Right atrium auricular region (tissue), 2 donors: Measurements from ENCODE around the gene CBLB. TPM values are rescaled to one million over a fixed set of nuclear protein-coding genes. Genes with fewer than 3 reads are reported as not detected.

ENCODE experiments used
- DNase-seq: peaks from one replicate; pipeline ENCODE4 v3.0.0-alpha.2; 2019; ENCODE audit warnings: low spot score
- H3K27ac ChIP-seq, 2 donors: fragments of 200-600 bp; sonication (generic); 1 replicate in 1 of 2; 2 replicates in 1 of 2; pipeline ENCODE4 v1.5.1; 2016 to 2019
- H3K27me3 ChIP-seq, 2 donors: fragments of 200-600 bp; sonication (generic); one replicate each; pipeline versions ENCODE4 v1.5.1 to v1.6.0; 2017 to 2019
- H3K36me3 ChIP-seq: fragments of 200-600 bp; sonication (generic); one replicate; pipeline ENCODE4 v1.5.1; 2016
- H3K4me1 ChIP-seq, 2 donors: fragments of 200-600 bp; sonication (generic); one replicate each; pipeline versions ENCODE4 v1.5.1 to v1.6.0; 2017 to 2019
- H3K4me3 ChIP-seq, 2 donors: fragments of 200-600 bp; sonication (generic); 1 replicate in 1 of 2; 2 replicates in 1 of 2; pipeline ENCODE4 v1.5.1; 2017 to 2019; ENCODE audit warnings: mild to moderate bottlenecking in 1 of 2, moderate library complexity in 1 of 2
- H3K9me3 ChIP-seq, 2 donors: fragments of 200-600 bp; sonication (generic); one replicate each; pipeline ENCODE4 v1.5.1; 2019
- total RNA-seq, 2 donors: library from RNA; depleted of rRNA; stranded (reverse); fragments of >200 nt; gene quantifications; one replicate each; pipeline ENCODE4 v1.1.0, GENCODE V29; 2016
- TF ChIP-seq, protein P1 (sequence below), 2 donors: fragments of 200-600 bp; sonication (generic); IDR thresholded peaks; one replicate each; pipeline ENCODE4 v1.5.1; 2019; ENCODE audit warnings: antibody characterized with exemption in 2 of 2

Gene CBLB
- total RNA-seq, 2 donors from 2014 or later = 24.6 to 27.3 TPM

- no peaks in the 10 kb centered on the region for H3K9me3 ChIP-seq
- H3K4me1 ChIP-seq = peaks cover 0 to 8% of the 10 kb centered on the region in 2 donors
- H3K36me3 ChIP-seq = no peaks in the 10 kb centered on the region
- no peak overlapping the region for H3K27ac ChIP-seq
- TF ChIP-seq, protein P1, sequence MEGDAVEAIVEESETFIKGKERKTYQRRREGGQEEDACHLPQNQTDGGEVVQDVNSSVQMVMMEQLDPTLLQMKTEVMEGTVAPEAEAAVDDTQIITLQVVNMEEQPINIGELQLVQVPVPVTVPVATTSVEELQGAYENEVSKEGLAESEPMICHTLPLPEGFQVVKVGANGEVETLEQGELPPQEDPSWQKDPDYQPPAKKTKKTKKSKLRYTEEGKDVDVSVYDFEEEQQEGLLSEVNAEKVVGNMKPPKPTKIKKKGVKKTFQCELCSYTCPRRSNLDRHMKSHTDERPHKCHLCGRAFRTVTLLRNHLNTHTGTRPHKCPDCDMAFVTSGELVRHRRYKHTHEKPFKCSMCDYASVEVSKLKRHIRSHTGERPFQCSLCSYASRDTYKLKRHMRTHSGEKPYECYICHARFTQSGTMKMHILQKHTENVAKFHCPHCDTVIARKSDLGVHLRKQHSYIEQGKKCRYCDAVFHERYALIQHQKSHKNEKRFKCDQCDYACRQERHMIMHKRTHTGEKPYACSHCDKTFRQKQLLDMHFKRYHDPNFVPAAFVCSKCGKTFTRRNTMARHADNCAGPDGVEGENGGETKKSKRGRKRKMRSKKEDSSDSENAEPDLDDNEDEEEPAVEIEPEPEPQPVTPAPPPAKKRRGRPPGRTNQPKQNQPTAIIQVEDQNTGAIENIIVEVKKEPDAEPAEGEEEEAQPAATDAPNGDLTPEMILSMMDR (IDR thresholded peaks at IDR 0.05) = no peak
- no peak for DNase-seq
- H3K27me3 ChIP-seq = no peaks in the 10 kb centered on the region
- H3K4me3 ChIP-seq = no peak overlapping the region
These were observed 15.1 kb upstream of the CBLB start for GRCh38 chr3:105883798-105884377.

- Histone ChIP-seq H3K27me3 (no peaks in the 10 kb centered on the region), H3K4me1 (peaks cover 0 to 8% of the 10 kb centered on the region in 2 donors), H3K27ac (no peak overlapping the region), H3K9me3 (no peaks in the 10 kb centered on the region), H3K4me3 (no peak overlapping the region), H3K36me3 (no peaks in the 10 kb centered on the region)
- TF ChIP-seq, protein P1 (IDR thresholded peaks at IDR 0.05) = no peak
- no peak for DNase-seq
These were observed 12.0 kb upstream of the CBLB start for GRCh38 chr3:105880681-105881290.

DNA sequence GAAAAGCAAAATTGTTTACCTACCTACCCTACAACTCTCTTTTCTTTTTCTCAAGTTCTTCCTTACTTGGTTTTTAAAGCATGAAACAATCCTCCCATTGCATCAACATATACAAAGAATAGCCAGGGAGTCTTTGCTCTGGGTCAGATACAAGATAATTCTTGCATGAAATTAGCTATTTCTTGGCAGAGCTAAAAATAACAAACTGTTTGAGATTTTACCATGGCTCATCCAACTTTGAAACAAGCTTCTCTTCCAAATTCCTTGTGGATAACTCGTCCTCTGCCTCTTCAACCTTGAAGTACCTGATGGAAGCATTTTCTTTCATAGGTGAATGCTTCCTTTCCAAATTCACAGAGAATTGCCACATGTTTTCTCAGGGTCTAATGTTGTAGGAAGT lies 9.2 kb upstream of the CBLB start:
- Histone ChIP-seq H3K27ac (no peak overlapping the region), H3K36me3 (no peaks in the 10 kb centered on the region), H3K9me3 (no peaks in the 10 kb centered on the region), H3K4me3 (no peak overlapping the region), H3K4me1 (no peaks in the 10 kb centered on the region), H3K27me3 (no peaks in the 10 kb centered on the region)
- no peak for DNase-seq
- TF ChIP-seq, protein P1 (IDR thresholded peaks at IDR 0.05) = no peak

DNA sequence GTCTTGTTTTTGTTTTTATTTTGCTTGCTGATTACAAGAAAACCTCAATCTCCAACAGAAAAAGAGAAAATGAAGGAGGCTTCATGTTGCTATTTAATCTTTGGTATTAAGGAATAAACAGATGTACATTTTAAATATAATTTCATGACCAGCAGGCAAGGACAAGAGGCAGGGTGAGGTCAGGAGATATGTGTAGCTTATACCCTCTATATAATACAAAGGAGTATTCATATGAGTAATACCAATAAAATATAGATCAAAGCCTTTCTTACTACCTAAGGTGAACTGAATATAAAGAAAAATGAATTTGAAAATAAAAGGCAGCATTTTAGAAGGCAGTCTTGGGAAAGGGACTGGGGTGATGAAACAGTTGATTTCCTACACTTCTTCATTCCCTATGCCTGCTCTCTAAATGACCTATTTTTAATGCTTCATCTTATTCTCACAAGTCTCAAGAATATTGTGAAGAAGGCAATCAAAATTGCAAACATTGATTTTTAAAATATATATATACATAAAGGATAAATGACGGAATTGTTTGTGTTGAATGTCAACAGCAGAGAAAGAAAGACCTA lies 8.6 kb upstream of the CBLB start:
- no peaks in the 10 kb centered on the region for H3K9me3 ChIP-seq
- no peaks in the 10 kb centered on the region for H3K27me3 ChIP-seq
- DNase-seq = no peak
- H3K36me3 ChIP-seq = no peaks in the 10 kb centered on the region
- H3K4me1 ChIP-seq = no peaks in the 10 kb centered on the region
- H3K4me3 ChIP-seq = no peak overlapping the region
- TF ChIP-seq, protein P1 (IDR thresholded peaks at IDR 0.05) = no peak
- H3K27ac ChIP-seq = no peak overlapping the region

- Histone ChIP-seq H3K4me3 (no peak overlapping the region), H3K27ac (no peak overlapping the region), H3K36me3 (no peaks in the 10 kb centered on the region), H3K27me3 (no peaks in the 10 kb centered on the region), H3K4me1 (no peaks in the 10 kb centered on the region), H3K9me3 (no peaks in the 10 kb centered on the region)
- no peak for DNase-seq
- TF ChIP-seq, protein P1 (IDR thresholded peaks at IDR 0.05) = no peak
These were observed 8.0 kb upstream of the CBLB start for GRCh38 chr3:105876780-105877327.
